HepG2 (cell line): ENCODE results near the gene GPS1. TPM values are rescaled to one million over a fixed set of nuclear protein-coding genes. Genes with fewer than 3 reads are reported as not detected.

Experiments
- HOXA9 ChIP-seq: sonication (generic); formaldehyde crosslinking; IDR thresholded peaks from 2 replicates; pipeline ENCODE4 v1.8.1; 2022; ENCODE audit warnings: missing genetic modification reagents, mild to moderate bottlenecking, moderate library complexity, borderline replicate concordance
- NBN ChIP-seq: fragments of 450-650 bp; conservative IDR thresholded peaks from 2 replicates; pipeline ENCODE4 v1.6.1; 2017
- PCBP2 ChIP-seq: fragments of 200-400 bp; formaldehyde crosslinking; optimal IDR thresholded peaks from 2 replicates; pipeline ENCODE3; 2018; ENCODE audit warnings: low read length, low read depth; ENCODE audit not compliant: poor library complexity, severe bottlenecking
- TEAD2 ChIP-seq: sonication (generic); formaldehyde crosslinking; IDR thresholded peaks from 2 replicates; pipeline ENCODE4 v1.9.0; 2021; ENCODE audit warnings: missing genetic modification reagents
- ZNF12 ChIP-seq: sonication (generic); formaldehyde crosslinking; IDR thresholded peaks from 2 replicates; pipeline ENCODE4 v1.5.0; 2020; ENCODE audit warnings: missing genetic modification reagents
- ZNF264 ChIP-seq: sonication (generic); formaldehyde crosslinking; IDR thresholded peaks from 2 replicates; pipeline ENCODE4 v1.4.0; 2020; ENCODE audit warnings: missing genetic modification reagents
- ZNF317 ChIP-seq: sonication (generic); formaldehyde crosslinking; IDR thresholded peaks from 2 replicates; pipeline ENCODE4 v1.5.0; 2020; ENCODE audit warnings: mild to moderate bottlenecking, missing genetic modification reagents
- polyA plus RNA-seq, 8 experiments: library from polyadenylated mRNA; depleted of rRNA in 3 of 8; stranded (reverse) in 7 of 8; unstranded in 1 of 8; fragments of >200 nt; fragmentation: Illumina TruSeq in 4 of 8; extraction: Trizol in 4 of 8; gene quantifications; 2 replicates each; pipeline versions ENCODE4 v1.2.1 to v1.2.3, GENCODE V29; 2011 to 2016; ENCODE audit warnings: low read depth in 4 of 8, missing spikeins in 1 of 8, mixed read lengths in 1 of 8; ENCODE audit not compliant: insufficient read depth in 1 of 8
- total RNA-seq, 5 experiments: library from RNA; depleted of rRNA; stranded (reverse); fragments of >200 nt; fragmentation: Illumina TruSeq; extraction: Trizol; gene quantifications; 2 replicates each; pipeline ENCODE4 v1.2.3, GENCODE V29; 2016; ENCODE audit warnings: low read depth in 1 of 5
- TF ChIP-seq, protein P1 (sequence below): sonication (generic); formaldehyde crosslinking; IDR thresholded peaks from 2 replicates; pipeline ENCODE4 v1.8.1; 2022; ENCODE audit warnings: low read depth, mild to moderate bottlenecking, missing genetic modification reagents
- TF ChIP-seq, protein P2 (sequence below): sonication (generic); formaldehyde crosslinking; IDR thresholded peaks from 2 replicates; pipeline ENCODE4 v1.9.0; 2022; ENCODE audit warnings: low read depth, missing genetic modification reagents
- TF ChIP-seq, protein P3 (sequence below): sonication (generic); formaldehyde crosslinking; IDR thresholded peaks from 2 replicates; pipeline ENCODE4 v1.5.1; 2020; ENCODE audit warnings: mild to moderate bottlenecking, missing genetic modification reagents, moderate library complexity
- TF ChIP-seq, protein P4 (sequence below): sonication (generic); formaldehyde crosslinking; IDR thresholded peaks from 2 replicates; pipeline ENCODE4 v1.5.0; 2020; ENCODE audit warnings: mild to moderate bottlenecking, missing genetic modification reagents, borderline replicate concordance

Gene GPS1
- total and polyA plus RNA-seq, 2 of the 13 experiments (the other 11 are each of a cell fraction or from before 2014, with no cell fraction given) = 124 to 128 TPM

DNA sequence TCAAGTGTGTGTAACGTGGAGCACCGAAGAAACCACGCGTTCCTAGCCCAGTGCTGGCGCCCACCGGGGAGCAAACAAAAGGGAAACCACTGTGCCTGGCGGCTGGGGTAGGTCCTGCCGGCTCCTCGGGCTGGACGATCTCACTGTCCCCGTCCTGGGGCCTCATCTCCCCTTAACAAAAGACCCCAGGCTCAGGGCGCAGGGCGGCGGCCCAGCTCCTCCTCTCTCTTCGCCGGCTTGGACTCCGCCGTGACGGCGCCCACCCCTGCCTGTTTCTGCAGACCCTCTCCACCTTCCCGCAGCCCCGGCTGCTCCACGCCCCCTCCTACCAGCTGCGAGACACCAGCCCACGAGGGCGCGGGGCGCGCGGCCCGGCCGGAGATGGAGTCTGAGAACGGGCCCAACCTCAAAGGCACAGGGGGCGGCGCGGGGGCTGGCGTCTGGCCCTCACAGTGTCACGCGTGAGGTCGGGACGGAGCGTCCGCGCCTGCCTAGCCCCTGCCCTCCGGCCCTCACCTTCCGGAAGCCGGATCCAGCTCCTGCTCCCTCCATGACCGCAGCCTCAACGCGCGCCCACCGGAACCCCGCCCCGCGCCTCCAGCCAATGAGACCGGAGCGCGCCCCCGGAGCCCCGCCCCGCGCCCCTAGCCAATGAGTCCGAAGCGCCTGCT is 29.3 kb upstream of the GPS1 start, which contains the start of gene CENPX (continued):
- TF ChIP-seq, protein P1, sequence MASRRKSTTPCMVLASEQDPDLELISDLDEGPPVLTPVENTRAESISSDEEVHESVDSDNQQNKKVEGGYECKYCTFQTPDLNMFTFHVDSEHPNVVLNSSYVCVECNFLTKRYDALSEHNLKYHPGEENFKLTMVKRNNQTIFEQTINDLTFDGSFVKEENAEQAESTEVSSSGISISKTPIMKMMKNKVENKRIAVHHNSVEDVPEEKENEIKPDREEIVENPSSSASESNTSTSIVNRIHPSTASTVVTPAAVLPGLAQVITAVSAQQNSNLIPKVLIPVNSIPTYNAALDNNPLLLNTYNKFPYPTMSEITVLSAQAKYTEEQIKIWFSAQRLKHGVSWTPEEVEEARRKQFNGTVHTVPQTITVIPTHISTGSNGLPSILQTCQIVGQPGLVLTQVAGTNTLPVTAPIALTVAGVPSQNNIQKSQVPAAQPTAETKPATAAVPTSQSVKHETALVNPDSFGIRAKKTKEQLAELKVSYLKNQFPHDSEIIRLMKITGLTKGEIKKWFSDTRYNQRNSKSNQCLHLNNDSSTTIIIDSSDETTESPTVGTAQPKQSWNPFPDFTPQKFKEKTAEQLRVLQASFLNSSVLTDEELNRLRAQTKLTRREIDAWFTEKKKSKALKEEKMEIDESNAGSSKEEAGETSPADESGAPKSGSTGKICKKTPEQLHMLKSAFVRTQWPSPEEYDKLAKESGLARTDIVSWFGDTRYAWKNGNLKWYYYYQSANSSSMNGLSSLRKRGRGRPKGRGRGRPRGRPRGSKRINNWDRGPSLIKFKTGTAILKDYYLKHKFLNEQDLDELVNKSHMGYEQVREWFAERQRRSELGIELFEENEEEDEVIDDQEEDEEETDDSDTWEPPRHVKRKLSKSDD (CRISPR knock-in tag) = no peak
- TF ChIP-seq, protein P2, sequence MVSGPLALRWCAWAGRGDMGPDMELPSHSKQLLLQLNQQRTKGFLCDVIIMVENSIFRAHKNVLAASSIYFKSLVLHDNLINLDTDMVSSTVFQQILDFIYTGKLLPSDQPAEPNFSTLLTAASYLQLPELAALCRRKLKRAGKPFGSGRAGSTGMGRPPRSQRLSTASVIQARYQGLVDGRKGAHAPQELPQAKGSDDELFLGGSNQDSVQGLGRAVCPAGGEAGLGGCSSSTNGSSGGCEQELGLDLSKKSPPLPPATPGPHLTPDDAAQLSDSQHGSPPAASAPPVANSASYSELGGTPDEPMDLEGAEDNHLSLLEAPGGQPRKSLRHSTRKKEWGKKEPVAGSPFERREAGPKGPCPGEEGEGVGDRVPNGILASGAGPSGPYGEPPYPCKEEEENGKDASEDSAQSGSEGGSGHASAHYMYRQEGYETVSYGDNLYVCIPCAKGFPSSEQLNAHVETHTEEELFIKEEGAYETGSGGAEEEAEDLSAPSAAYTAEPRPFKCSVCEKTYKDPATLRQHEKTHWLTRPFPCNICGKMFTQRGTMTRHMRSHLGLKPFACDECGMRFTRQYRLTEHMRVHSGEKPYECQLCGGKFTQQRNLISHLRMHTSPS (CRISPR knock-in tag) = peak; percentile 49
- TF ChIP-seq, protein P3, sequence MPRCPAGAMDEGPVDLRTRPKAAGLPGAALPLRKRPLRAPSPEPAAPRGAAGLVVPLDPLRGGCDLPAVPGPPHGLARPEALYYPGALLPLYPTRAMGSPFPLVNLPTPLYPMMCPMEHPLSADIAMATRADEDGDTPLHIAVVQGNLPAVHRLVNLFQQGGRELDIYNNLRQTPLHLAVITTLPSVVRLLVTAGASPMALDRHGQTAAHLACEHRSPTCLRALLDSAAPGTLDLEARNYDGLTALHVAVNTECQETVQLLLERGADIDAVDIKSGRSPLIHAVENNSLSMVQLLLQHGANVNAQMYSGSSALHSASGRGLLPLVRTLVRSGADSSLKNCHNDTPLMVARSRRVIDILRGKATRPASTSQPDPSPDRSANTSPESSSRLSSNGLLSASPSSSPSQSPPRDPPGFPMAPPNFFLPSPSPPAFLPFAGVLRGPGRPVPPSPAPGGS (CRISPR knock-in tag) = no peak; the same call in 1 of the 2 replicates
- TF ChIP-seq ZNF317 = peak; percentile 61; the same call in 1 of the 2 replicates
- no peak for TF ChIP-seq TEAD2 (CRISPR knock-in tag)
- no peak for TF ChIP-seq NBN
- TF ChIP-seq, protein P4, sequence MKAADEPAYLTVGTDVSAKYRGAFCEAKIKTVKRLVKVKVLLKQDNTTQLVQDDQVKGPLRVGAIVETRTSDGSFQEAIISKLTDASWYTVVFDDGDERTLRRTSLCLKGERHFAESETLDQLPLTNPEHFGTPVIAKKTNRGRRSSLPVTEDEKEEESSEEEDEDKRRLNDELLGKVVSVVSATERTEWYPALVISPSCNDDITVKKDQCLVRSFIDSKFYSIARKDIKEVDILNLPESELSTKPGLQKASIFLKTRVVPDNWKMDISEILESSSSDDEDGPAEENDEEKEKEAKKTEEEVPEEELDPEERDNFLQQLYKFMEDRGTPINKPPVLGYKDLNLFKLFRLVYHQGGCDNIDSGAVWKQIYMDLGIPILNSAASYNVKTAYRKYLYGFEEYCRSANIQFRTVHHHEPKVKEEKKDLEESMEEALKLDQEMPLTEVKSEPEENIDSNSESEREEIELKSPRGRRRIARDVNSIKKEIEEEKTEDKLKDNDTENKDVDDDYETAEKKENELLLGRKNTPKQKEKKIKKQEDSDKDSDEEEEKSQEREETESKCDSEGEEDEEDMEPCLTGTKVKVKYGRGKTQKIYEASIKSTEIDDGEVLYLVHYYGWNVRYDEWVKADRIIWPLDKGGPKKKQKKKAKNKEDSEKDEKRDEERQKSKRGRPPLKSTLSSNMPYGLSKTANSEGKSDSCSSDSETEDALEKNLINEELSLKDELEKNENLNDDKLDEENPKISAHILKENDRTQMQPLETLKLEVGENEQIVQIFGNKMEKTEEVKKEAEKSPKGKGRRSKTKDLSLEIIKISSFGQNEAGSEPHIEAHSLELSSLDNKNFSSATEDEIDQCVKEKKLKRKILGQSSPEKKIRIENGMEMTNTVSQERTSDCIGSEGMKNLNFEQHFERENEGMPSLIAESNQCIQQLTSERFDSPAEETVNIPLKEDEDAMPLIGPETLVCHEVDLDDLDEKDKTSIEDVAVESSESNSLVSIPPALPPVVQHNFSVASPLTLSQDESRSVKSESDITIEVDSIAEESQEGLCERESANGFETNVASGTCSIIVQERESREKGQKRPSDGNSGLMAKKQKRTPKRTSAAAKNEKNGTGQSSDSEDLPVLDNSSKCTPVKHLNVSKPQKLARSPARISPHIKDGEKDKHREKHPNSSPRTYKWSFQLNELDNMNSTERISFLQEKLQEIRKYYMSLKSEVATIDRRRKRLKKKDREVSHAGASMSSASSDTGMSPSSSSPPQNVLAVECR (CRISPR knock-in tag) = peak; percentile 85
- no peak for TF ChIP-seq PCBP2
- no peak for TF ChIP-seq ZNF264 (CRISPR knock-in tag)
- TF ChIP-seq HOXA9 (CRISPR knock-in tag) = no peak
- TF ChIP-seq ZNF12 = peak; percentile 67; the same call in 1 of the 2 replicates
